ENCODE measurements around the gene POC1B. TPM values are rescaled to one million over a fixed set of nuclear protein-coding genes. Genes with fewer than 3 reads are reported as not detected.

The POC1B gene
- total RNA-seq, 1 donor from 2014 or later, result 15.8 TPM

GRCh38 chr12:89414322-89414721 is 111.5 kb downstream of the POC1B start:
- Histone ChIP-seq H3K4me3 (no peak overlapping the region), H3K27ac (no peak overlapping the region), H3K9me3 (no peaks in the 10 kb centered on the region), H3K4me1 (peaks cover 11% of the 10 kb centered on the region), H3K36me3 (no peaks in the 10 kb centered on the region), H3K27me3 (no peaks in the 10 kb centered on the region)
- intact Hi-C loops (cut with DNase I), result no loop called here
- TF ChIP-seq, protein P1, sequence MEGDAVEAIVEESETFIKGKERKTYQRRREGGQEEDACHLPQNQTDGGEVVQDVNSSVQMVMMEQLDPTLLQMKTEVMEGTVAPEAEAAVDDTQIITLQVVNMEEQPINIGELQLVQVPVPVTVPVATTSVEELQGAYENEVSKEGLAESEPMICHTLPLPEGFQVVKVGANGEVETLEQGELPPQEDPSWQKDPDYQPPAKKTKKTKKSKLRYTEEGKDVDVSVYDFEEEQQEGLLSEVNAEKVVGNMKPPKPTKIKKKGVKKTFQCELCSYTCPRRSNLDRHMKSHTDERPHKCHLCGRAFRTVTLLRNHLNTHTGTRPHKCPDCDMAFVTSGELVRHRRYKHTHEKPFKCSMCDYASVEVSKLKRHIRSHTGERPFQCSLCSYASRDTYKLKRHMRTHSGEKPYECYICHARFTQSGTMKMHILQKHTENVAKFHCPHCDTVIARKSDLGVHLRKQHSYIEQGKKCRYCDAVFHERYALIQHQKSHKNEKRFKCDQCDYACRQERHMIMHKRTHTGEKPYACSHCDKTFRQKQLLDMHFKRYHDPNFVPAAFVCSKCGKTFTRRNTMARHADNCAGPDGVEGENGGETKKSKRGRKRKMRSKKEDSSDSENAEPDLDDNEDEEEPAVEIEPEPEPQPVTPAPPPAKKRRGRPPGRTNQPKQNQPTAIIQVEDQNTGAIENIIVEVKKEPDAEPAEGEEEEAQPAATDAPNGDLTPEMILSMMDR (IDR thresholded peaks at IDR 0.05), result no peak
- ATAC-seq (no peak), DNase-seq (no peak)

DNA sequence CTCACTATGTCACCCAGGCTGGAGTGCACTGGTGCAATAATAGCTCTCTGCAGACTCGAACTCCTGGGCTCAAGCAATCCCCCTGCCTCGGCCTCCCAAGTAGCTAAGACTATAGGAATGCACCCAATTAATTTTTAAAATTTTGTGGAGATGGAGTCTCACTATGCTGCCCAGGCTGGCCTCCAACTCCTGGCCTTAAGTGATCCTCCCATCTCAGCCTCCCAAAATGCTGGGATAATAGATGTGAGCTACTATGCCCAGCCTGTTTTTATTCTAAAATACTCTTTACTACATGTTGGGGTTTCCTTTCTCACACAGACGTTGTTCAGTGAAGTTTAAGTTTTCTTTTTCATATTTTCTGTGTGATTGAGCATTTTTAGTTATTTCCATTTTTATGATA is 112.6 kb downstream of the POC1B start:
- intact Hi-C loops (cut with DNase I), result no loop called here
- Histone ChIP-seq H3K9me3 (no peaks in the 10 kb centered on the region), H3K4me3 (no peak overlapping the region), H3K27ac (no peak overlapping the region), H3K36me3 (no peaks in the 10 kb centered on the region), H3K27me3 (no peaks in the 10 kb centered on the region), H3K4me1 (peaks cover 11% of the 10 kb centered on the region)
- TF ChIP-seq, protein P1 (IDR thresholded peaks at IDR 0.05), result no peak
- DNase-seq (no peak), ATAC-seq (no peak)

GRCh38 chr12:89412665-89413064 is 113.2 kb downstream of the POC1B start:
- H3K36me3 ChIP-seq, result no peaks in the 10 kb centered on the region
- peaks cover 7% of the 10 kb centered on the region for H3K4me1 ChIP-seq
- H3K27ac ChIP-seq, result no peak overlapping the region
- DNase-seq (no peak), ATAC-seq (no peak)
- H3K4me3 ChIP-seq, result no peak overlapping the region
- intact Hi-C loops (cut with DNase I), result no loop called here
- TF ChIP-seq, protein P1 (IDR thresholded peaks at IDR 0.05), result no peak
- H3K9me3 ChIP-seq, result no peaks in the 10 kb centered on the region
- no peaks in the 10 kb centered on the region for H3K27me3 ChIP-seq

DNA sequence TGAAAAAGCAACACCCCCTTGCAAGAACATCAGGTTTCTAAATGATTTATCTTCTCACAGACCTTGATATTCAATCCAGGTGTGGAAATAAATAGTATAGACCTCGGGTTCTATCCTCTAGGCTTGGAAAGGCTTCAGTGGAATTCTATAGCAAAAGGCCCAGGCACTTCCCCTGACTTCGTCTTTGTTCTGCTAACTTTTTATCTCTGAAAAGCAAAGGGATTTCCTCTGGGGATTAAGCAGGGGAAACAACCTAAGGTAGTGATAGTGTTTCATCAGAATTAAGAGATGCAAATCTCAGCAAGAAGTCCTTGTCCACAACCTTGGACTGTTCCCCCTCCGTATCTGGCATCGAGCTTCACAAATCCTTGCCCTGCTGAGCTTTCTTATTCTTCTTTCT is 114.0 kb downstream of the POC1B start:
- no peak overlapping the region for H3K4me3 ChIP-seq
- TF ChIP-seq, protein P1 (IDR thresholded peaks at IDR 0.05), result no peak
- no peaks in the 10 kb centered on the region for H3K4me1 ChIP-seq

DNA sequence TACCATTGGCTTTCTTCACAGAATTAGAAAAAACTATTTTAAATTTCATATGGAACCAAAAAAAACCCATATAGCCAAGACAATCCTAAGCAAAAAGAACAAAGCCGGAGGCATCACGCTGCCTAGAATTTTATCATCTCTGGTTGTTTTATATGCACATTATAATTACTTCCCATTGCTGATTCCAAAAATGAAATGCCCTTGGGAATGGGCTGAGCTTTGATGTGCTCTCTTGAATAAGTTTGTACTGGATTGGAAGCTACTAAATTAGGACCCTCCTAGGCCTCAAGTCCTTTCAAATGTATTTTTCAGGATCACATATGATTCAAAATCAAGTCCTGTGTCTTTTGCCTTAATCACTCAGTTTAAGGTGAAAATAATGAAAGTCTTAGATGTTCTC is 114.6 kb downstream of the POC1B start:
- H3K4me1 ChIP-seq, result no peaks in the 10 kb centered on the region
- ATAC-seq (no peak), DNase-seq (no peak)
- H3K9me3 ChIP-seq, result no peaks in the 10 kb centered on the region
- no peak overlapping the region for H3K27ac ChIP-seq
- TF ChIP-seq, protein P1 (IDR thresholded peaks at IDR 0.05), result no peak
- H3K27me3 ChIP-seq, result no peaks in the 10 kb centered on the region
- no peak overlapping the region for H3K4me3 ChIP-seq
- no peaks in the 10 kb centered on the region for H3K36me3 ChIP-seq
- intact Hi-C loops (cut with DNase I), result no loop called here

More for the DNA sequence above, 114.0 kb downstream of the POC1B start:
- ATAC-seq (no peak), DNase-seq (no peak)
- Histone ChIP-seq H3K9me3 (no peaks in the 10 kb centered on the region), H3K27ac (no peak overlapping the region), H3K36me3 (no peaks in the 10 kb centered on the region), H3K27me3 (no peaks in the 10 kb centered on the region)
- intact Hi-C loops (cut with DNase I), result no loop called here

Data from upper lobe of right lung (tissue), 1 donor.